GM23248 (cell line): ENCODE measurements around the gene ERC2.

Experiments used
- EZH2 ChIP-seq: fragments of 200-600 bp; sonication (generic); IDR thresholded peaks from 2 replicates; pipeline ENCODE4 v1.6.1; 2018; ENCODE audit warnings: antibody characterized with exemption, mild to moderate bottlenecking; ENCODE audit not compliant: insufficient read depth, poor library complexity, severe bottlenecking
- EZH2phosphoT487 ChIP-seq: fragments of 200-600 bp; sonication (generic); IDR thresholded peaks from 2 replicates; pipeline ENCODE4 v1.6.1; 2018; ENCODE audit warnings: antibody characterized with exemption, moderate library complexity, mild to moderate bottlenecking, low read depth; ENCODE audit not compliant: insufficient read depth

- TF ChIP-seq EZH2 (no peak), EZH2phosphoT487 (no peak)
Measured at GRCh38 chr3:56502738-56503137, 34.5 kb upstream of the ERC2 start.
